GM10266 (cell line): ENCODE measurements around the gene GUCY1A1.

Experiments
- DNase-seq: peaks from one replicate; pipeline ENCODE4 v3.0.0; 2012; ENCODE audit errors: extremely low spot score
- TF ChIP-seq, protein P1 (sequence below): IDR thresholded peaks from 2 replicates; pipeline ENCODE4 v1.5.1; 2012; ENCODE audit warnings: mild to moderate bottlenecking, low read depth; ENCODE audit not compliant: control insufficient read depth, insufficient read depth; ENCODE audit errors: missing control alignments

GUCY1A1 gene

DNA sequence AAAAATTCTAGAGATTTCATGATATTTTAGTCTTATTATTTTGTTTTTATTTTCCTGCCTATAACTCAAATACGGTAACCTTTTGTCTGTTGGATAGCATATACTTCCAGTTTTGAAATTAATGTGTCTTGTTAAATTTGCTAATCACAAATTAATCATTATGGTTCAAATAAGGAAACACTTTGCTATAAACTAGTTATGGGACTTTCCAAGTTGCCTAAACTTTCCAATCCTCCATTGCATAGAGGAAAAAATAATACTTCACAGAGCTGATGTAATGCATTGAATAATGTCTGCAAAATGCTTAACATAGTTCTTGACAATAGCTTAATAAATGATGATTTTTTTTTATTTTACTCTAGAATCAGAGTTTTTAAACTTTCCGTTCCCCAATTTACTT is 96.9 kb downstream of the GUCY1A1 start:
- TF ChIP-seq, protein P1, sequence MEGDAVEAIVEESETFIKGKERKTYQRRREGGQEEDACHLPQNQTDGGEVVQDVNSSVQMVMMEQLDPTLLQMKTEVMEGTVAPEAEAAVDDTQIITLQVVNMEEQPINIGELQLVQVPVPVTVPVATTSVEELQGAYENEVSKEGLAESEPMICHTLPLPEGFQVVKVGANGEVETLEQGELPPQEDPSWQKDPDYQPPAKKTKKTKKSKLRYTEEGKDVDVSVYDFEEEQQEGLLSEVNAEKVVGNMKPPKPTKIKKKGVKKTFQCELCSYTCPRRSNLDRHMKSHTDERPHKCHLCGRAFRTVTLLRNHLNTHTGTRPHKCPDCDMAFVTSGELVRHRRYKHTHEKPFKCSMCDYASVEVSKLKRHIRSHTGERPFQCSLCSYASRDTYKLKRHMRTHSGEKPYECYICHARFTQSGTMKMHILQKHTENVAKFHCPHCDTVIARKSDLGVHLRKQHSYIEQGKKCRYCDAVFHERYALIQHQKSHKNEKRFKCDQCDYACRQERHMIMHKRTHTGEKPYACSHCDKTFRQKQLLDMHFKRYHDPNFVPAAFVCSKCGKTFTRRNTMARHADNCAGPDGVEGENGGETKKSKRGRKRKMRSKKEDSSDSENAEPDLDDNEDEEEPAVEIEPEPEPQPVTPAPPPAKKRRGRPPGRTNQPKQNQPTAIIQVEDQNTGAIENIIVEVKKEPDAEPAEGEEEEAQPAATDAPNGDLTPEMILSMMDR, result no peak
- DNase-seq, result no peak

DNA sequence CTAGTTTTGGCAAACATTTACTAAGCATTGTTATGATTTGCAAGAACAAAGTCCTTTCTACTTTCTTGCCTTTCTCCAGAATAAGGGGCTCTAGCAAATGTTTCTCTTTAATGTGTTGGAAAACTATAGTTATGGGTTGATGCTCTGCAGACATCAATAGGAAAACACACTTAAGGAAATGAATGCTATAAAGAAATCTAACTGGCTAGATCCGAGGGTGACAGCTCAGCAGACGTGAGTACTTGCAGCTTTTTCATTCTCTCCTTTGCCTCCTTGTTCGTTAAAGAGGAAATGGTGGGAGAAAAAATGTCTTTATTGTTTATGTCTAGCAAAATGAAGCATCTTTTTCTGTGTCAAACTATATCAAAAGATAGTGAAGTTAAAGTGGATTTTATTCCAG is 98.5 kb downstream of the GUCY1A1 start:
- TF ChIP-seq, protein P1, result no peak
- no peak for DNase-seq

DNA sequence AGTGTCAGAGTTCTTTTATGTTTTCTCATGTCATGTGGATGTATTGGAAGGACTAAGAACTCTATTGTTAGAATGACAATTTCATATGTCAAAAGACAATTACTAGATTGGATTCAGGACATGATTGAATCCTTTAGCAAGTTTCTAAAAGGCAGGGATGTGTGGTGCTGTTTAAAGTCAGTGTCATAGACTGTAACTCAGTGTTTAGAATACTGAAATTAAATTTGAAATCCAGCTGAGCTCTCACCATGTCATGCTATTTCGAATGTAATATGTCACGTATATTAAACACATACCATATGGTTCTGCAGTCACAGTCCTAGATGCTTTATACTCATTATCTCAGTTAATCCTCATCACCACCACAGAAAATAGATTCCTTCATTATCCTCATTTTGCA is 100.0 kb downstream of the GUCY1A1 start:
- TF ChIP-seq, protein P1, result no peak
- no peak for DNase-seq

DNA sequence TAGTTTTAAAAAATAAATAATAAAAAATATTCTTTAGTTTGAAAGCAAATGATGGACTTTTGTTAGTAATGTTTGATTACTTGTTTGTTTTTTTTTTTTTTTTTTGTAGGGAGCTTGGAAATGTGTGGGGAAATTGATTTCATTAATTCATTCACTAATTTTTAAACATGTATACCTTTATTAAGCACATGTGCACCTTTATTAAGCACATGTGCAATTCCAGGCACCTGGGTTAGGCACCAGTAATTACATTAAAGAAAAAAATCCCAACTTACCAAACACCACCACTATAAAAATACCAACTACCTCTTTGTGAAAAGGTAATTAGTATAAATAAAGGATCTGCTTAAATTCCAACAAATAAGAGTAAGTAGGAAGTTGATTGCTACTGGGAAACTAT is 101.7 kb downstream of the GUCY1A1 start:
- no peak for DNase-seq
- TF ChIP-seq, protein P1, result no peak

DNA sequence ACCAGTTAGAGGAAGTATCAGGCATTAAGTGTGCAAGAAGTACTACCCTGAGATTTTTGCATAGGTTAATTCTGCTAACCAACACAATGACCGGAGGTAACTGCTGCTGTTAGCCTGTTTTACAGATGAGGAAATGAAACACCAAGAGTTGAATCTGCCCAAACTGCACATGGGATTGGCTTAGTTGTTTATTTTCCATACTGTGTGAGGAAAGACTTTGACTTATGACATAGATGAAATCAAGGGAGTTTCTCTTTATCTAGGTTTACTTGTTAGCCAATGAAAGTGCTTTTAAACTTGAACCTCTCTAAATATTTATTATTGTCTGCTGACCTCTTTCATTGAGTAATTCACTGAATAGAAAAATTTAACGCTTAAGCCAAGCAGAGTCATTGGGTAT is 102.4 kb downstream of the GUCY1A1 start:
- TF ChIP-seq, protein P1, result no peak
- DNase-seq, result no peak

DNA sequence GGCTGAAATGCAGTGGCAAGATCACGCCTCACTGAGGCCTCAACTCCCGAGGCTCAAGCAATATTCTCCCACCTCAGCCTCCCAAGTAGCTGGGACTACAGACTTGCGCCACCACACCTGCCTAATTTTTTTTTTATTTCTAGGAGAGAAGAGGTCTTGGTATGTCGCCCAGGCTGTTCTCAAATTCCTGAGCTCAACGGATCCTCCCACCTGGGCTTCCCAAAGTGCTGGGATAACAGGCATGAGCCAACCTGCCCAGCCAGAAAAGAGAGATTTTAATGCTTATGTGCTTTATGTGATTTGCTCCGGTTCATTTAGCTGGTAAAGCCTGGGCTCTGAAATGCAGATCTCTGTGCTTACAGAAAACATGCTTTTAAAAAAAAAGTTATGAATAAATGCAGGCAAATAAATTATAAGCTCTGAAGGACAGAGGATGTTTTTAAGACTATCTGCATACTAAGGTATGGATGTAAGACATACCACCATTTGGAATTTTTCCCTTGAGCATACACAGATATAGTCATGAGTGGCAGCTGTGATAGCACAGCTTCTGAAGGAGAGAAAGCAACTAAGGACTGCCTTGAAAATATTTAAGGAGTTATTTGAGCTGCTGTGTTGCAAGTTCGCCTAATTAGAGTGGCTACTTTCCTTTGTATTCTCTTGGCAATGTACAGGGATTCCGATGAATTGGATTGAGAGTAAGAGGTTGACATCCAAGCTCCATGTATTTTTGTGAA is 106.0 kb downstream of the GUCY1A1 start:
- no peak for DNase-seq
- TF ChIP-seq, protein P1, result no peak

DNA sequence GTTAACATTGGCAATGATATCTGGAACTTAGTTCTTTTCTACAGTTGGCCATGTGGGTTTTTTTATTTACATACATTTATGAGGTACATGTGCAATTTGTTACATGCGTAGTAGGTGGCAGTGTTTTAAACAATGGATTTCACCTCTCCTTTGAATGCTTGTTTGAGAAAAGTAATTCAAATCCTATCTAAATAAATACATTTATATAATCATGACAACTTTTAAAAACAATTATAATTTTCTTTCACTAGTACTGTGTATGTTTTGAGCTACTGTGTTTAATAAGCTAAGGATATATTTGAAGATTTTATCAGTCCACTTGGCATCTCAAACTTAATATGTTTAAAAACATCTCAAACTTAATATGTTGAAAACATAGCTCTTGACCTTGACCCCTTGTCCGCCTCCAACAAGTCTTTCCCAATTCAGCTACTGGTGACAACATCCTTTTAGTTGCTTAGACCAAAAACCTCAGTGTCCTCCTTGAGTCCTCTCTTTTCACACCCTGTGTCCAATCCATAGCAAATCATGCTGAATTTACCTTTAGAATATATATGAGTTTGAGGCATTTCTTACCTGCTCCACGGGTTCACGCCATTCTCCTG is 106.7 kb downstream of the GUCY1A1 start:
- TF ChIP-seq, protein P1, result no peak

More for the DNA sequence above, 106.7 kb downstream of the GUCY1A1 start:
- no peak for DNase-seq
